HepG2 (cell line): ENCODE measurements around the gene PRKCB.

ENCODE experiments used
- AHDC1 ChIP-seq: sonication (generic); formaldehyde crosslinking; IDR thresholded peaks from 2 replicates; pipeline ENCODE4 v1.5.1; 2020; ENCODE audit warnings: mild to moderate bottlenecking, missing genetic modification reagents, borderline replicate concordance
- KLF9 ChIP-seq: IDR thresholded peaks from 2 replicates; pipeline ENCODE4 v1.6.1; 2016; ENCODE audit warnings: low read depth
- POLR2A ChIP-seq, 2 experiments: IDR thresholded peaks; 2 replicates each; pipeline ENCODE4 v1.6.1; 2011; ENCODE audit warnings: low read depth in 2 of 2, low read length in 2 of 2, mild to moderate bottlenecking in 1 of 2, moderate library complexity in 1 of 2; ENCODE audit not compliant: insufficient read depth in 1 of 2

DNA sequence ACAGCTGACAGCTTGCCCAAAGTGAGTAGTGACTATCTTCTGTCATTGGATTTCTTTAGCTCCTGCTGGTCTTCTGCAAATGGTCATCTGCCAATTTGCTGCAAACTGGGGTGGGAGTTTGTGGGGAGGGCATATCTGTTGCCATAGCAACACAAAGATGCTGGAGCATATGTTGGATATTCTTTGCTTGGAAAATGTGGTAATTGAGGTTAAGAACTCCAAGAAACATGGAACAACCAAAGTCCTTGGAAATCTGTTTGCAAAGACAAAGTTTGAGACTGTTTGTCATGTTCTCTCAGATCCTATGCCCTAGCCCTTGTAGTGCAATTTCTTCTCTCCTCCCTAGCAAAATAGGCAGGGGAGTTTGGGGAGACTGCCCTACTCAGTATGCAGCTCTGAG is 155.3 kb downstream of the PRKCB start:
- TF ChIP-seq POLR2A (IDR thresholded peaks at IDR 0.05; ENCODE audit: insufficient read depth in 1 of 2, low read depth in 2 of 2, low read length in 2 of 2) (no peak), AHDC1 (CRISPR knock-in tag) (no peak), KLF9 (CRISPR knock-in tag) (no peak)
